ENCODE measurements around the gene ITPRID2.

- TF ChIP-seq CTCF (IDR thresholded peaks at IDR 0.05), result no peak
- no peak for TF ChIP-seq POLR2A (IDR thresholded peaks at IDR 0.05)
Measured at GRCh38 chr2:181918188-181918587, 26.7 kb downstream of the ITPRID2 start.

Data from body of pancreas (tissue), 4 donors.